GM21717 (cell line): Measurements from ENCODE around the gene SHC3.
A peak's percentile ranks its signal among the peaks of the same experiment; 100 is the strongest.

ENCODE experiments used
- ATAC-seq: cut with Tn5 transposase; IDR thresholded peaks from one replicate; pipeline ENCODE4 v1.9.1; 2021; ENCODE audit warnings: mild to moderate bottlenecking, moderate library complexity; ENCODE audit not compliant: unreplicated experiment

The SHC3 gene

DNA sequence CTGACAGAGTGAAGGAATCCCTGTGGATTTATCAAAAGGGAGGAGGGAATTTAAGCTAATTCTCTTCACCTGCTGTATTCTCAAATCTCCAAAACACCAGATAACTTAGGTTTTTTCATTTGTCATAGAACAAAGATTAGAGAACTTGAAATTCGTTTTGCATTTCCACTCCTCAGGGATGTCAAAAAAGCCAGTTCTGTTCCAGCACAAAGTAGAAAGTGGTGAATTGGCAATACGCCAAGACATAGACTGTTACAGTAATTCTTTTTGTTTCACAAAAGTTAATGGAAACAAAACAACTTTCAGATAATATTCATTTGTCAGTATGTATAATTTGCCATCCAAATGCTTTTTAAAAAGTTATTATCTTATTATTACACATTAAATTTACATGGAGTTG, 172.4 kb downstream of the SHC3 start:
- ATAC-seq = no peak

DNA sequence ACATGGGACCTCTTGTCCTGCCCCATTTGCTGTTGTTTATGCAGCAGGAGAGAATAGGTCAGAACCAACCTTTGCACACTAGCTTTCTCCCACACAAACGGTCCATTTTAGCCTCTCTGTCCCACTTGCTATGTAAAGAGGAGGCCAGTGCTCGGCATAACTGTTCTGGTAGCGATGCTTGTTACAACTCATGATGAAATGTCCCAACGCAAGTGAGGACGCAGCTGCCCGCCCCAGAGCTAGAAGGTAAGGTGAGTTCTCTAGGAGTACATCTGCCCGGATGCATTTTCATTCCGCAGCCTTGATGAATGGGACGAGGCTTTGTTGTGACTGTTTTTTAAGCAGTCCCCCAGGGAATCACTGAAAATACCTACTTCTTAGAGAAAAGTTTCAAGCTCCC, 173.3 kb downstream of the SHC3 start:
- no peak for ATAC-seq

DNA sequence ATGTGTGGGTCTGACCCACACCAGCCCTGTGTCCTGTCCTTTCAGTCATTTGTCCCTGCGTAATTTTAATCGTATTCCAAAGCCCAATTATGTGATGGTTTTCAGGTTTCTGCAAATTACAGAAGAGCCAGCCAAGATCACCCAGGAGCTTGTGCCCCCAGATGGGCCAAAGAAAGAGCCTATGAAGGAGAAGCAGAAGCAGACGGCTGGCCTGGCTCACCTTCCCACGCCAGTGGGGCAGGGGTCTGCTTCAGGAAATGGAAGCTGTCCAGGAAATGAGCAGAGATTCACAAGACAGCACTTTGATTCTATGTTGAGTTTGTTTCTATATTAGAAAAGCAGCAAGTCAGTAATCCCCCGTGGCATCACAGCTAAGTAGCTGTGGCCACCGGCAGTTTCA, 175.6 kb downstream of the SHC3 start:
- ATAC-seq = no peak

DNA sequence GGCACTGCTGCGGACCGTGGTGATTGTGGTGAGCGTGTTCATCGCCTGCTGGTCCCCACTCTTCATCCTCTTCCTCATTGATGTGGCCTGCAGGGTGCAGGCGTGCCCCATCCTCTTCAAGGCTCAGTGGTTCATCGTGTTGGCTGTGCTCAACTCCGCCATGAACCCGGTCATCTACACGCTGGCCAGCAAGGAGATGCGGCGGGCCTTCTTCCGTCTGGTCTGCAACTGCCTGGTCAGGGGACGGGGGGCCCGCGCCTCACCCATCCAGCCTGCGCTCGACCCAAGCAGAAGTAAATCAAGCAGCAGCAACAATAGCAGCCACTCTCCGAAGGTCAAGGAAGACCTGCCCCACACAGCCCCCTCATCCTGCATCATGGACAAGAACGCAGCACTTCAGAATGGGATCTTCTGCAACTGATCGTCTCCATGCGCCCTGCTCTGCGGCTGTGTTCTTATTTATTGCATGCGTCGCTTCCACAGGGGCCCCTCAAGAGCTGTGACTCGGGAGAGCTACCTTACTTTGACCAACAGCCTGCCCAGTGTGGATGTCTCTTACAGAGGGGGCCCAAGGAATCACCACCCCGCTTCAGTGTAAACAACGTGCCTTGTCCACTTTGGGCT, 176.6 kb downstream of the SHC3 start:
- no peak for ATAC-seq

DNA sequence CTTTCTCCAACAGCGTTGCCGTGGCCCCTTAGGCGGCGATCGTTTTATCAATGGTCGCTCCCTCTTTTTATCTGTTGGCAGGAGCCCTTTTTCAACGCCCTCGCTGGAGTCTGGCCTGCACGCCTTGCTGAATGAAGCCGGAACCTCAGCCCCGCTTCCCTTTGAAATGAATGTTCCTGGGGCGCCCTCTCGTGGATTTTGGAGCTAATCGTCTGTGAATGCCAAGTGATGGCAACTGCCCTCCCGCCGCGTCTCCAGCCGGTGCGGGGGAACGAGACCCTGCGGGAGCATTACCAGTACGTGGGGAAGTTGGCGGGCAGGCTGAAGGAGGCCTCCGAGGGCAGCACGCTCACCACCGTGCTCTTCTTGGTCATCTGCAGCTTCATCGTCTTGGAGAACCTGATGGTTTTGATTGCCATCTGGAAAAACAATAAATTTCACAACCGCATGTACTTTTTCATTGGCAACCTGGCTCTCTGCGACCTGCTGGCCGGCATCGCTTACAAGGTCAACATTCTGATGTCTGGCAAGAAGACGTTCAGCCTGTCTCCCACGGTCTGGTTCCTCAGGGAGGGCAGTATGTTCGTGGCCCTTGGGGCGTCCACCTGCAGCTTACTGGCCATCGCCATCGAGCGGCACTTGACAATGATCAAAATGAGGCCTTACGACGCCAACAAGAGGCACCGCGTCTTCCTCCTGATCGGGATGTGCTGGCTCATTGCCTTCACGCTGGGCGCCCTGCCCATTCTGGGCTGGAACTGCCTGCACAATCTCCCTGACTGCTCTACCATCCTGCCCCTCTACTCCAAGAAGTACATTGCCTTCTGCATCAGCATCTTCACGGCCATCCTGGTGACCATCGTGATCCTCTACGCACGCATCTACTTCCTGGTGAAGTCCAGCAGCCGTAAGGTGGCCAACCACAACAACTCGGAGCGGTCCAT, 177.4 kb downstream of the SHC3 start:
- ATAC-seq = peak; percentile 74

DNA sequence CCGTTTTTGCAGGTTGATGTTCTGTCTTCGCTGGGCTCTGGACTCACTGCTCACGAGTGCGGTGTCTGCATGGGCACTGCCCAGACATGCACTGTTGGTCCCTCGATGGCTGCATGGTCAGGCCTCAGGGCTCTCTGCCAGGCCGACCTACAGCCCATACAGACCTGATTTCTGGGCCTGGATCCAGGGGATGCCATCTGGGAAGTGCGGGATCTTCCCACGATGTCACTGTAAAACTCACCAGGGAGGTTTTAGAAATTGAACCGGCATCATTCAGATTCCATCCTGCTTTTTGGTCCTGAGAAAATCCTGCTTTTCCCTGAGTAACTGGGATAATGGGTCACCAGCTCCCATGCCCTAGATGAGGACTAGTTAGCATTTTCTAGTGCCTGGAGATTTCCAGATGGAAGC, 178.2 kb downstream of the SHC3 start:
- no peak for ATAC-seq

DNA sequence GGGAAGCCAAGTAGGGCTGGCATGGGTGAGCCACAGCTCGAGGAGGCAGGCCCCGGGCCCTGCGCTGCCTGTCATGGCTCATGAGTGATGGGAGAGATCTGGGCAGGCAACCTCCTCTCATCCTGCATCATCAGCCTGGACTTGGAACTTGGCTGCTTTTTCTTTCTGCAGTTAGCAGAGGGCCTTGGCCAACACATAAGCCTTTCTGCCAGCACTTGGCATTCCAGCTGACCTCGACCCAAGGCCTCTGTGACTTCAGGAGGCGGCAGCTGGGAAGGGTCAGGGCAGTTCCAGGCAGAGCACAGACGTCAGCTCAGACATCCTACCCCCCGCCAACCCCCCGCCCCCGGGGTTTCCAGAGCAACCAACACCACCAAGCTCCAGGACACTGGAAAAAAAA, 179.7 kb downstream of the SHC3 start:
- no peak for ATAC-seq

DNA sequence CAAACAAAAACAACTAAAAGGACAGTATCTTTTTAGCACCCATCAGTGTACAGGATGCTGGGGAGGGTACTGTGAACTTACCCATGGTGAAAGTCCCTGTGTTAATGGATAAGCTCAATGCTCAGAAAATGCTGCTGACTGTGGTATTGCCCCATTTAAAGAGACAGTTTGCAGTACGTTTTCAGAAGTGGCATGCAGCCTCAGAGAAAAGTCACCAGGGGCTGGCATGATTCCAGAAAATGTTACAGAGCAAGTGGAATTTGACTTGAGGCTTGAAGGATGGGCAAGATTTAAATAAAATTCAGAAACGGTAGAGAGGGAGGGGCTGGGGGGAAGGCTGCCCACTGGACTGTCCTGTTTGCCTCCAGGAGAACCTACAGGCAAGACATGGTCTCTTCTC, 180.1 kb downstream of the SHC3 start:
- no peak for ATAC-seq

DNA sequence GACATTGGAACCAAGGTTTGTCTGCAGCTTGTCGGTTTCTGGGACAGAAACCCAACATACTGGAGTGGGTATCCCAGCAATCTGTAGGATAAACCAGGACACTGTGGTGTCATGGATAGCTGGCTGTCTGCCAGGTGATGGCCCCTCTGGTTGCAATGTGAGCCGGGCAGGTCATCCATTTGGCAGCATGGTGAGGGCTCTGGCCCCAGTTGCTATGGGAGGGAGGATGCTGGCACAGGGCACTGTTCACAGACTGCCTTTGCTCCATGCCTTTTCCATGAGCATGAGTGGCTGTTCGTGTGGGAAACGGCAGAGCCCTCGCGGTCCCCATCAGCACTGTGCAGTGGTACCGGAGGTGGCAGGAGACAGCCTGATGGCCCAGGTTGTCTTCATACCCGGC, 181.0 kb downstream of the SHC3 start:
- ATAC-seq = no peak

DNA sequence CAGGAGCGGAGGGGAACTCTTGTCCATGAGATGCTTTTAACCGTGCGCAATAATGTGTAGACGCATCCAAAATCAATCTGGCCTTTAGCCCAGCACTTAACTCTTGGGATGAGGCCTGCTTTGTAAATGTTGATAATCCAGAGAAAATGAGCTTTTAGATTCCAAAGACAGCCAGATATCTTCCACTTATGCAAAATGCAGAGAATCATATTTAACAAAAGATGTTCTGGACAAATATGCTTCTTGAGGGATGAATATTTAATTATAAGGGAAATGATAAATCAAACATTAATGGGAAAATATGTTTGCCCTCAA, 181.7 kb downstream of the SHC3 start:
- no peak for ATAC-seq

DNA sequence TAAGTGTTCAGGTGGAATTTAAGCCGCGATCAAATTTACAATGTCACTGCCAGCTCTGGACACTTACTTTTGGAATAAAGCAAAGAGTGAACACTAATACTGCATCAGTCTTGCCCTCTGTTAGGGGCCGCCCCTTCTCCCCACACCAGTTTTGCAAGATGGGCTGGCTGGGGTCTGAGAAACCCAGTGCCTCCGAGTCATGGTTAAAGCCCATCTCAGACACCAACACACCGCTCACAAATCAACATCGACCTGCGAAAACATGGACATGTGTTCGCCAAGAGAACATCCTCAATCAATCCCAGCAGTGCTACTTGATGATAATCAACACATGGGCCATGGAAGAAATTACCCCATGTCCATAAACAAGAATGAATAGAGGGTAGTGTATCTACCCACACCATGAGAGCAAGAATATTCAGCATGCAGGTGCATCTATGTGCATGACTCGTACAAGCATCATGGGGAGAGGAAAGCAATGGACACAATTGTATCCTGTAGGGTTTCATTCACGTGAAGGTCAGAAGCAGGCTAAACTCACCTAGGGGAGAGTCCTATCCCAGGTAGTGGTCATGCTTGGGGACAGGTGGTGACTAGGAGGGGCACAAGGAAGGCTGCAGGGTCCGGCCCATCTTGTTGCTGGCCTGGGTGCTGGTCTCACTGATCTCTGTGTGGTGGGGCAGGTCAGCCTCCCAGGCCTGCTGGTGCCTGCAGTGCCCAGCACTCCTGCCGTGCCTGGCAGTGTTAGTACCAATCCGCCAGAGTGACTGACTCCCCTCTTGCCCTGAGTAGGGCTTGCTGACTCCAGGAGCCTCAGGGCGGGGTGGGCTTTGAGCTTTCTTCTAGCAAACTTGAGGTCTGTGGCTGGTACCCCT, 182.3 kb downstream of the SHC3 start:
- ATAC-seq = no peak

DNA sequence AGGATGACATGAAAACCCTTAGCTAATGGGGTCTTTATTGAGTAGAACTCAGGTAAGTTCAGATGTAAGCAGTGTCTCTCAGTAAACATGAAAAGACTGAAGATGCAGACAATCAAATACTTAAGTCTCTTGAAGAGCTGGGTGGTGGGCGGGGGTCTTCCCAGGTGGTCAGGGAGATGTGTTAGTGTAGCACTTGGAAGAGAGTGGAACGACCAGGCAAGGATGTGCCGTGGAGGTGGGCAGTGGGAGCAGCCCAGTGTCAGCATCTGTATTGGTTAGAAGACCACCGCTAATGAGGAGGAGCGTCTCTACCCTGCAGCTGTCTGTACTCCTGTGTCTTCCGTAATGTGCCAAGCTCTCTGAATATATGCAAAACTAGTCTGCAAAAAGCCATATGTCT, 183.0 kb downstream of the SHC3 start:
- no peak for ATAC-seq

DNA sequence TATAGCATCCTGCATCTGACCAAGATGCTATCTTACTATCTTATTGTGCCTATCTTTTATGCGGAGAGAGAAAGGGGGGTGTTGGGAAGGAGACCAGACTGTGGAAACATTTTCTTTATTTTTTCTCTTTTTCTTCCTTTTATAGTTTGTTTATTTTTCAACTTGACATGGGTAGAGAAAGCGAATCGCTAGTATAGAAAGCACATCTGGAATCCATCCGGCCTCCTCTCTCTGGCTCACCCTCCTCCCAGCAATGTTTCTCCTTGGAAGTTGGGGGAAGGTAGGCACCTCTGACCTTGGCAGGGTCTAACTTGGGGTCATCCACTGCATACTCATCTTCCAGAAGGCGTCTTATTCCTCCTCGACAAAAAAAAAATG, 183.4 kb downstream of the SHC3 start:
- ATAC-seq = no peak

DNA sequence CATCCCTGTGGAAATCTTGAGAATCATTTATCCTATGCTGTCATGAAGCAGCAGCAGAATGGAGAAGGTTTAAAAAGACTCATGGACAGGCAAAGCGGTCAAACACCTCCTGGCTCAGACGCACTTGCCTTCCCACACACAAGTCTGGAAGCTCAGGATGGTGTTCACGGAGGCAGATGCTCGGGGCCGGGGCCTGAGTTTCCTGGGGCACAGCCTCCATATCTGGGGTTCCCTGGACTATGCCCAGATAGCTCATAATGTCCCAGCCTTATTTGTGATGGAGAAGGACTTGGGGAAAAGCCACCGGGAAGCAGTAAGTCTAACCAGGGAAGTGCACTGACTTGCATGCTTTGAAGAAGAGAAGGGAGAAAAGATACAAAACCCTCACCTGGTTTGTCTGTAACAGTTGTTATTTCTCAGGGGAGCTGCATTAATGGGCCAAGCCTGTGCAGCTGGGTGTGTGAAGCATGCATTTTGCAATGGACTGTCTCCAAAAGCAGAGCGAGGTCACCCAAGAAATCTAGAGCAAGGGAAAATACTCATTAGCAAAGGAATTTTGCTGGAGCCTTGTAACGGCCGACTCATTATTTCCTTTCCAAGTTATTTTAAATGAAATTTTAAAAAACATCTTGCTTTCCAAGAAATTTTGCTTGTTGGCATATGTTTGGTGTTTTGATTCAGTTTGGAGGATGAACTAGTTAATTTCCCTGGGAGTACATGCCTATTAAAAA, 184.0 kb downstream of the SHC3 start:
- no peak for ATAC-seq

DNA sequence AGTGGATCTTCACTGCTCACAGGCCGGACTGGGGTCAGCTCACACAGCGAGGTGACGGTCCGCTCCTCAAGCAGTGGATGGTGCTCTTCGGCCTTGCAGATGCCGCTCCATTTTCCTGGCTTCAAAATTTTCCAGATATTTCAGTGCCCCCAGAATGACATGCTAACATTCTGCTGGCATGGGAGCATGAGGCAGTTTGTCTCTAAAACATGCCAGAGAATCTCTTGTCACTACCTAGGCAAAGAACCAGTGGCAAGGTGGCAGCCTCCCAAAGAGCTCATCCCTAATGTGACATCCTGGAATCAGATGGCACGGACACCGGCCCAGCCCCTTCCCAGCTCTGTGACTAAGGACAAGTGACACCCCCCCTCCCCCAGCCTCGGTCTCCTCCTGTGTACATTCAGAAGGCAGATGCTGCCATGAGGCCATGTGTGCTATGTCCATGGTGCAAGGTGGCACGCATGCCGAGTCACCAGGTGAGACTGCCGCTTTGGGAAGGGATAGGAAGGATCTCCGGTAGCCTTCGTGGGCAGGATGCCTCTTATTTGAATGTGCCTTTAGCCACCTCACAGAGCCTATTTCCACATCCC, 184.7 kb downstream of the SHC3 start:
- no peak for ATAC-seq

DNA sequence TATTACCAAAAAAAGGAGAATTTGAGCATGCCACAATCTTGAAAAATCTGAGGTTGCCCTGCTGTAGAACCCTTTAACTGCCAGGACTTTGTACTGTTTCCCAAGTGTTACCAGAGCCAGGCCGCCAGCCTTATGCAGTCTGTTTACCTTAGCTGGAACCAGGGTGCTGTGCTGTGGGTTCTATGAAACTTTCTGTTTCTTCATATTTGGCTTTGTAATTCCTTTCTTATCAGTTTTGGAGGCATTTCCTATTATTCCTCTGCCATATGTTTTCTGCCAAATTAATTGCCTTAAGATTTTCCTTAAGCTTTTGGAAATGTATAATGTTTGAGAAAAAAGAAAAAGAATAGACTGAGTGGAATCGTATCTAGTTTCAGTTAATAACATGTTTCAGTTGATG, 185.3 kb downstream of the SHC3 start:
- ATAC-seq = no peak

DNA sequence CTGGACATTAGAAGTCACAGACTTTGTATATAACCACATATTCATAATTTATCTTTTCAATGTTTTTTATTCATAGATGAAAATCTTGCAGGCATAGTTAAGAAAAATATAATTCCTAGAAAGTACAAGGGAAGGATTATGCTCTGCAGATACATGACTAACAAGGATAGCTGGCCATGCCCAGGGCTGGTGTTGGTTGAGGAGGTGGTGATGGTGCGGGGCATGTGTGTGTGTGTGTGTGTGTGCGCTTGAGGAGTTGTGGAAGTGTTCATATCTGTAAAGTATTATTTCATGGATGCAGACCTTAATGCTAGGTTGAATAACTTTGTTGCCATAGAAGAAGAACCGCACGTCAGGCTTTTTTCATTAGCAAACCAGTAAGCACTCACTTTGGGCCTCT, 186.1 kb downstream of the SHC3 start:
- ATAC-seq = no peak

DNA sequence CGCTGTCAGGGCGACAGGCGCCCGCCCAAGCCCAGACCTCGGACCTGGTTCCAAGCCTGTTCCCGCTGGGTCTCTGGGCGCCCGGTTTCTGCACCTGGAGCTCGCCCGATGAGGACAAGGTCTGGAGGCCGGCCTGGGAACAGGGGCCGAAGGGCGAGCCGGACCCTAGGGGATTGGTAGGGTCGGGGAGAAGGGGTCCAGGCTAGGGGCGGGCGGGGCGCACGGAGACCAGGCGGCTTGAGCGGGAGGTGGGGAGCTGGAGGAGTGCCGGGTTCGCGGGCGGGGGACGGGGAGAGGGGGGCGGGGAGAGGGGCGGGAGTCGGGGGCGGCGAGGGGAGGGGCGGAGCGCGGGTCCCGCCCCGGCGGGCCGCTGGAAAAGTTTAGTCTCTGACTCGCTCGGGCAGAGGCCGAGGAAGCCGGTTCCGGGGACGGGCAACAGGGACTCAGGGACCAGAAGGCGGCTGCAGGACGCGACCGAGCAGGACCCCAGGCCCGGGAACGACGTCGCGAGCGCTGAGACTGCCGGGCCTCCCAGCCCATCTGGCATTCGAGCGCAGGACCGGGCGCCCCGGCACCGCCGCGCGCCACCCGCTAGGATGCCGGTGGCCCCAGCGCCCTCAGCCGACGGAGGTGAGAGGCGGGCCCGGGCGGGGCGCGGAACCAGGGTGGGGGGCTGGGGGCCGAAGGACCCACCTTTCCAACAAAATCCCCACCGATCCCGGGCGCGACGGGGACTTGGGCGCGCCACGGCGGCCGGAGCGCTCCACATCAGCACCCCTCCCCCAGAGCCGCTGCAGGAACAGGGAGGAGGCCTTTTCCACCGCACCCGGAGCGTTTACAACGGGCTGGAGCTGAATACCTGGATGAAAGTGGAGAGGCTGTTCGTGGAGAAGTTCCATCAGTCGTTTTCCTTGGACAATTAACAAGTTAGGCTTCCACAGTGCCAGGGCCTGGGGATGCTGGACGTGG, 187.3 kb downstream of the SHC3 start, which contains the start of gene S1PR3:
TSS of gene S1PR3 (plus strand) at position 403 of the 969 bp plus-strand sequence. CDS start 9,733 bp downstream, outside the sequence.
- no peak for ATAC-seq

DNA sequence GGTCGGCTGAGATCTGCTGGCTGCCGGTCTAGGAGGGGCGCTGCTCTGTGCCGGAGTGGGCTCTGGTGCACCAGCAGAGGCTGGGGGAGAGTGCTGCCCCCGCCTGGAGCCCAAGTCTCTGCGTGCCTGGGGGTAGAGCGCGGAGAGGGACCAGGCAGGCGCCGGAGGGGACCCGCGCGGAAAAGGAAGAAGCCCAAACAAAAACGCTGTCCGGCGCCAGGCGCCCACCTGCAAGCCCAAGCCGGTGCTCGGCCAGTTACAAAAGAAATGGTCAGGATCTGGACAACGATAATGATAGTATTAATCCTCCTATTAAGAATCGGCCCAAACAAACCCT, 187.9 kb downstream of the SHC3 start:
- no peak for ATAC-seq
